Loucy (cell line): ENCODE data around the gene NFASC.

Source experiments
- H2AFZ ChIP-seq: fragments of 200-600 bp; sonication (generic); 2 replicates; pipeline ENCODE4 v1.6.0; 2016; ENCODE audit warnings: antibody characterized with exemption, mild to moderate bottlenecking, low read length, moderate library complexity
- H3F3A ChIP-seq: fragments of 200-600 bp; 2 replicates; pipeline ENCODE4 v1.6.0; 2016; ENCODE audit warnings: antibody characterized with exemption, low read depth, mild to moderate bottlenecking
- H3K27me3 ChIP-seq: fragments of 200-600 bp; sonication (generic); 2 replicates; pipeline ENCODE4 v1.6.1; 2014; ENCODE audit warnings: low read length, mild to moderate bottlenecking; ENCODE audit not compliant: insufficient read depth, poor library complexity, severe bottlenecking
- H3K36me3 ChIP-seq: fragments of 200-600 bp; sonication (generic); 2 replicates; pipeline ENCODE4 v1.6.1; 2016; ENCODE audit warnings: low read length; ENCODE audit not compliant: insufficient read depth
- H3K4me1 ChIP-seq: fragments of 200-600 bp; sonication (generic); 2 replicates; pipeline ENCODE4 v1.5.1; 2014; ENCODE audit warnings: low read length, mild to moderate bottlenecking; ENCODE audit not compliant: insufficient read depth, poor library complexity, severe bottlenecking
- H3K4me2 ChIP-seq: fragments of 200-600 bp; sonication (generic); 2 replicates; pipeline ENCODE4 v1.6.0; 2014; ENCODE audit warnings: antibody characterized with exemption, low read length, low read depth, mild to moderate bottlenecking; ENCODE audit not compliant: poor library complexity, severe bottlenecking
- H3K4me3 ChIP-seq: fragments of 200-600 bp; sonication (generic); 2 replicates; pipeline ENCODE4 v1.5.1; 2014; ENCODE audit warnings: low read length, mild to moderate bottlenecking, mixed read lengths; ENCODE audit not compliant: poor library complexity, severe bottlenecking
- H3K79me2 ChIP-seq: fragments of 200-600 bp; sonication (generic); 2 replicates; pipeline ENCODE4 v1.6.1; 2014; ENCODE audit warnings: low read length; ENCODE audit not compliant: insufficient read depth
- H3K9ac ChIP-seq: fragments of 200-600 bp; sonication (generic); 2 replicates; pipeline ENCODE4 v1.6.0; 2014; ENCODE audit warnings: mild to moderate bottlenecking, low read depth, low read length, moderate library complexity; ENCODE audit not compliant: poor library complexity, severe bottlenecking
- H3K9me2 ChIP-seq: fragments of 200-600 bp; sonication (generic); replicated peaks from 2 replicates; pipeline ENCODE4 v1.6.1; 2016; ENCODE audit warnings: low read depth, low read length, mixed read lengths
- H3K9me3 ChIP-seq: fragments of 200-600 bp; sonication (generic); 2 replicates; pipeline ENCODE4 v1.6.1; 2014; ENCODE audit warnings: mild to moderate bottlenecking, antibody characterized with exemption, low read length, low read depth; ENCODE audit not compliant: insufficient read depth
- H4K20me1 ChIP-seq: fragments of 200-600 bp; sonication (generic); 2 replicates; pipeline ENCODE4 v1.6.0; 2014; ENCODE audit warnings: antibody characterized with exemption, low read length, mild to moderate bottlenecking; ENCODE audit not compliant: insufficient read depth, poor library complexity, severe bottlenecking
- CTCF ChIP-seq: fragments of 200-600 bp; sonication (generic); conservative IDR thresholded peaks from 2 replicates; pipeline ENCODE4 v1.5.1; 2014; ENCODE audit warnings: mild to moderate bottlenecking, antibody characterized with exemption, low read length
- EZH2phosphoT487 ChIP-seq: fragments of 200-600 bp; IDR thresholded peaks from 2 replicates; pipeline ENCODE4 v1.6.1; 2018; ENCODE audit warnings: antibody characterized with exemption, mild to moderate bottlenecking, moderate library complexity, borderline replicate concordance

The NFASC gene

GRCh38 chr1:204854286-204854685 lies 16.4 kb upstream of the NFASC start:
- Histone ChIP-seq H3F3A (no peaks in the 10 kb centered on the region), H3K9me3 (no peaks in the 10 kb centered on the region), H3K27me3 (no peaks in the 10 kb centered on the region), H4K20me1 (no peaks in the 10 kb centered on the region), H3K4me3 (no peak overlapping the region), H3K36me3 (no peaks in the 10 kb centered on the region), H3K4me2 (no peak overlapping the region), H3K9ac (no peak overlapping the region), H2AFZ (no peak overlapping the region), H3K79me2 (no peaks in the 10 kb centered on the region), H3K4me1 (no peaks in the 10 kb centered on the region), H3K9me2 (no peaks in the 10 kb centered on the region)
- TF ChIP-seq CTCF (no peak), EZH2phosphoT487 (no peak)

GRCh38 chr1:204858363-204858821 lies 12.3 kb upstream of the NFASC start:
- Histone ChIP-seq H4K20me1 (no peaks in the 10 kb centered on the region), H3F3A (no peaks in the 10 kb centered on the region), H3K4me3 (no peak overlapping the region), H3K9me2 (no peaks in the 10 kb centered on the region), H2AFZ (no peak overlapping the region), H3K36me3 (no peaks in the 10 kb centered on the region), H3K4me2 (no peak overlapping the region), H3K9ac (no peak overlapping the region), H3K9me3 (no peaks in the 10 kb centered on the region), H3K4me1 (no peaks in the 10 kb centered on the region), H3K27me3 (no peaks in the 10 kb centered on the region), H3K79me2 (no peaks in the 10 kb centered on the region)
- TF ChIP-seq CTCF: no peak
- no peak for TF ChIP-seq EZH2phosphoT487

GRCh38 chr1:204859861-204860267 lies 10.8 kb upstream of the NFASC start:
- Histone ChIP-seq H3F3A (no peaks in the 10 kb centered on the region), H3K36me3 (no peaks in the 10 kb centered on the region), H3K4me1 (no peaks in the 10 kb centered on the region), H3K9me3 (no peaks in the 10 kb centered on the region), H3K9me2 (no peaks in the 10 kb centered on the region), H2AFZ (no peak overlapping the region), H4K20me1 (no peaks in the 10 kb centered on the region), H3K4me3 (no peak overlapping the region), H3K27me3 (no peaks in the 10 kb centered on the region), H3K79me2 (no peaks in the 10 kb centered on the region), H3K9ac (no peak overlapping the region), H3K4me2 (no peak overlapping the region)
- no peak for TF ChIP-seq CTCF
- no peak for TF ChIP-seq EZH2phosphoT487
